Stimulated activated CD4-positive, alpha-beta T cell treated with anti-CD3 and anti-CD28 coated beads, Interleukin-1b, Interleukin-23, amount 100 ng/mL, for 4 hours (primary cell): ENCODE results near the gene SHISA8.
"Not testable (repeated sequence)": the region's sequence is repeated elsewhere in the genome, so short reads cannot be mapped to it uniquely, and the experiment has no call there.

Experiments
- DNase-seq, 2 donors: peaks; one replicate each; pipeline ENCODE4 v3.0.0-alpha.2; 2020; ENCODE audit warnings: low read depth in 2 of 2

The SHISA8 gene

DNA sequence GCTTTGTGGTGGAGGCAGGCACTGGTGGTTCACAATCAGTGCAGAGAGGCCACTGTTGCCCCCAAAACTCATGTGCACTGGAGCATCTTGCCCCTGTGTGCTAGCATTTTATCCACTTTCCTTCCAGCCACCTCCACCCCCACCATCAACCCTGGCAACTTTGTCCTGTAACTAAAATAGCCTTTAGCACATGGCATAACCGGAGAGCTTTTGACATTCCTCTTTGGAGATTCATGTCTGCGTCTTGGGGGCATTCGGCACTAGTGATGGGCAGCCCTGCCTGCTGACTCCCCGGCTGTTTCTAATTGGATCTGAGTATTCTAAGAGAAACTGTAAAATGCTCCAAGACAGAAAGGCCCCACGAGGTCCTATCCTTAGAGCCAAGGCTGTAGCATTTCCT is 15.8 kb downstream of the SHISA8 start:
- no peak for DNase-seq

DNA sequence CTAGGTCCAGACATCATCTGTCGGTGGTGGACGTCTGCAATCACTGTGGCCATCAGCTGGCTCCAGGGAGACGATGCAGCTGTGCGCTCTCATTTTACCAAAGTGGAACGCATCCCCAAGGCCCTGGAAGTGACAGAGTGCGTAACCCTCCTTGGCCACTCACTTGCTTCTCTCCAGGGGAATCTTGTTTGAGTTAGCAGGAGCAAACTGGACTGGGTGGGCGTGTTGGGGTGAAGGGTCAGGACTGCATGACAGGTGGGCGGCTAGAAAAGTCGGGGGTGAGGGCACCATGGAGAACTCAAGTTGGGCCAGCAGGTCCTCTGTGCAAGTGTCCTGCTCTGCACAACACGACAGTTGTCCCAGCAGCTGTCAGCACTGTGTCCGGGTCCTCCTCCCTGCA is 16.2 kb downstream of the SHISA8 start:
- no peak for DNase-seq

DNA sequence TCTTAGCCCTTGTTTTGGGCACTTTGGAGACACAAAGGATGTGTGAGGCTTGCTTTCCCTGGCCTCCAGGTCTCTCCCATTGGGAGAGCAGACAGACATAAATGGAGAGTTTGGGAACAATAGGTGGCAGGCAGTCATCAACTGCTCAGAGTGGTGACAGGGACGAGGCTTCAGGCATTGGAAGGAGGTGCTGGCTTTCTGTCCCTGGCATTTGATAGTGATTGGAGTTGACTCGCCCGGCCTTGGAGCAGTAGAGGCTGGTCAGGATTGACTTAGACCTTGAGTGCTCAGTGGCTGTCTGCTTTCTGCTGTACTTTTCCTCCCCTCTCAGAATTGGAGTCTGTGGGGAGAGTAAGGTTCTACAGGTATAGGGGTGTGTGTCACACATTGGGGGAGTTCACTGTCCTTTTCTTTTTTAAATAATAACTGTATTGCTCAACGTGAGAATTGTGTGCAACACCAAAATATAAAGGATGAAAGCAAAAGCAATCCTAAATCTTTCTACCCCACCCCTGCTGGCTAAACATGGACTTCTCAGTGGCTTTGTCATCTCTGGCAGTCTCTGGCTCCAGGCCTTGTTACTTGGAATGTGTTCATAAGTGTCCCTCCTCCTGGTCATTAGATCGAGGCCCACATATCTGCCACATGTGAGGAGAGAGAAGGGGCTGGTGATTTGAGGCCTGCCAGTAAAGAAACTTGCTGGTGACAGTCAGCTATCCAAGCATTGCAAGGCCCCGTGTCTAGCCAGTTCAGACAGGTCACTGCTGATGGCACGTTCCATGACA is 21.1 kb downstream of the SHISA8 start:
- no peak for DNase-seq

DNA sequence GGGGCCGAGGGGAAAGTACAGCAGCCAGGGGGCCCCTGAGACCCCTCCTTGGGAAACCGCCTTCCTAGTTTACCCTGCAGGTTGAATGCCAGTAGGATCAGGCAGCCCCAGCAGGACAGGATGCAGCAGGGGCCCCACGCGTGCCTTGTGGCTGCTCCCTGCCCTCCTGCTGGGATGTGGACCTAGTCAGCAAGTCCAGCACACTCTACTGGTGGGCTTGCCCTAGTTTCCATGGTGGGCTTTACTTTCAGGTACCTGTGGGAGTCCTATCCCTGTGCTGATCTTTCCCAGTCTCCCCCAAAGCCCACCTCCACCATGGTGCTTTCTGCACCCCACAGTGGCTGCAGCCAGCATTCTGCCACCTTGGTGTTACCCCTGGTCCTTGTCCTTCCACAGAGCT is 22.2 kb downstream of the SHISA8 start:
- DNase-seq, result no peak

DNA sequence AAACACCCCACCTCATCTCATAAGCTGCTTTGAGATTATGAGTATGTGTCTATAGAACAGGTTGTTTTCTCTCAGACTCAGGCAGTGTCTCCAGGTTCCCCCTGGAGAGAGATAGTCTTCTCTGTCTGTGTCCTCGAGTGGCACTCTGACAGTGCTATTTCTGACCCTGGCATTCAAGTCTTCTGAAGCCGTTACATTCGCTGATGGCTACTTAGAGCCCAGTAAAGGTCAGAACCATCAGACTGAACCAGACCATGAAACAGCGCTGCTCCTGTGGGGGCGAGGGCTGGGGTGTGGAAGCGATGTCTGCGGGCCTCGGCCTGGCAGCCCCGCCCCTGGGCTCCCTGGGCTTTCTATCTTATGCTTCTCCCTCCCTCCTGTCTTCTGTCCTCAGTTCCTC is 23.5 kb downstream of the SHISA8 start:
- DNase-seq, result no peak

DNA sequence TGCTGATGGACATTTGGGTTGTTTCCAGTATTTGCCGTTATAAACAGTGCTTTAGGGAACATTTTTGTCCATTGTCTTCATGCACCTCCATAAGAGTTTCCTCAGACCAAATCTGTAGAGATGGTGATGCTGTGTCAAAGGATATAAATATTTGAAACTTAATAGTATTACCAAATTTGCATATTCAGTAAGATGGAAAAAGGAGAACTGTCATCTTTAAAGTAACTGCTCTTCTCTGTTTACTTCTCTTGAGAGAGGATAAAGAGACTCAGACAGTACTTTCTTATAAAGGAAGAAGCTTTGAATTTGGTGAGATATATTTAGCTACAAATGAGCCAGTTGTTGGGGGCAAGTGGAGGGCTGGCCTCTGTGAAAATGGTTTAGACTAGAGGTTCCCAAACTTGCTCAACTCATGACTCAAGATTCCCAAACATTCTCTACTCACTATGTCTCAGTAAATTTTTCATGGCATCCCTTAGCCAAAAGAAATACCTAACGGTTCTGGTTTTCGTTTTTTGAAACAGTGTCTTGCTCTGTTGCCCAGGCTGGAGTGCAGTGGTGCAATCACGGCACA is 26.2 kb downstream of the SHISA8 start:
- DNase-seq, result no peak

DNA sequence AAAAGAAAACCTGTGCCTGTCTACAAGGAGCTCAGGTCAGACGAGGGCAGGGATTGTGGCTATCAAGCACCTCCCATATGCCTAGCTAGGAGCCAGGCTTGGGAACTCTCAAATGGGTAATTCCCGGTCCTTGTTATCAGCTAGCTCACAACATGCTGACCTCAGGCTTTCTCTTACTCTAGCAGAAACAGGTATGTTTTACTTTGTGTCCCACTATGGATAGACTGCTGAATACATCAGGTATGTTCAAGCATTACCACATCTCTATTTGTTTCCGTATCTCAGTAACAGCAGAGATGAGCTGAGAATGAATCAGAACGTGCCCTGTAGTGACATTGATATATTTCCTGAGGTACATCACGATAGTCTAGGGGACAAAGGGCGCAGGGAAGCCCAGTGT is 29.4 kb downstream of the SHISA8 start:
- no peak for DNase-seq

DNA sequence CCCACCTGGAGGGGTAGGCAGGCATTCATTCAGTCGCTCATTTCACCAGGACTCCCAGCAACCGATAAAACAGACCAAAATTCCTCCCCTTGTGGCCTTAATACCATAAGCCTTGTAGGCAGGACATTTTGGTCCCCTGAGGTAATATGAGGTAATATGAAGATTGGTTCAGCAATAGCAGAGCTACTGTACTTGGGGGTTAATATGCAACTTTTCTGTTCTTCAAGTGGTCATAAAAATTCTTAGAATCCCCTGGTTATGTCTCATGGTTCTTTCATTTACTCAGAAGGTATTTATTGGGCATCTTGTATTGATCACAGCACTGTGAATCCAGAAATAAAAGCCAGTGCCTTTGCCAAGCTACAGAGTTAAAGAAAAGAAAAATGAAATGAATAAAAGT is 29.8 kb downstream of the SHISA8 start:
- no peak for DNase-seq

DNA sequence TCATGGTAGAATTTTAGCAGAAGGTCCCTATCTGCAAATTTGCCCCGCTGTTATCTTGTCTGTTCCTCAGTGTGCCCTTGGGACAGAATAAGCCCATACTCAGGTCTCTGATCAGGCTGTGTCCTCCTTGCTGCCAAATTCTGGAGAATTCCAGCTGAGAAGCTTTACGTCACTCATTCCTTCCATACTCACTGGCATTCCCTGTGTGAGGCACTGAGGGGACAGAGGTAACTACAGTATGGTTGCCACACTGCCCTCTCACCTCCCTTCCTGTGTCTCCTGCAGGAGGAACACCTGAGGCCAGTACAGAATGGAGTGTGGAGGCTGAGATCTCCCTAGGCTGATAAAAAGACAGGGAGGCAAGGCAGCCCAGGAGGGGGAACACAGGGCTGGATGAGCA is 31.5 kb downstream of the SHISA8 start:
- DNase-seq, result no peak

DNA sequence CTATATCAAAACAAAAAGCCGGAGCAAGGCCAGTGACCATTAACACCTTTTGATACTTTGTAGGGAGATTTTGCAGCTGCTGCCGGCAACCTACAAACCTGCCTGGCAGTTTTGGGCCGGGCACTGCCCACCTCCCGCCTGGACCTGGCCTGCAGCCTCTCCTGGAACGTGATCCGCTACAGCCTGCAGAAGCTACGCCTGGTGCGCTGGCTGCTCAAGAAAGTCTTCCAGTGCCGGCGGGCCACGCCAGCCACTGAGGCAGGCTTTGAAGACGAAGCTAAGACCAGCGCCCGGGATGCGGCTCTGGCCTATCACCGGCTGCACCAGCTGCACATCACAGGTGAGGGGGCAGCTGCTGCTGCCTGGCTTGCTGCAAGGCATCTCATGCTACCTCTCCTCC is 34.2 kb downstream of the SHISA8 start:
- no peak for DNase-seq

DNA sequence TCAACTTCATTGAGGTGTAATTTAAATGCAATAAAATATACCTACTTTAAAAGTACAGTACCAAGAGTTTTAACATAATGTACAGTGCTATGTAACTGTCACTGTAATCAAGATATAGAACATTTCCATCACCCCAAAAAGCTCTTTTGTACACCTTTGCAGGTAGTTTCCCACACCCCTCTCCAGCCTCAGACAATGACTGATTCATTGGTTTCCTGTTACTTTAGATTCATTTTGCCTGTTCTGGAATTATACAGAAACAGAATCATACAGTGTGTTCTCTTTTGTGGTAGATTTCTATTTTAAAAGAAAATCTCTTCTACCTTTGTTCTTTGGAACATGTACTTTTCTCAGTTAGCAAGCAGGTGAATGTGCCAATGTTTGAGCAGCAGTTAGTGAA is 38.2 kb downstream of the SHISA8 start:
- no peak for DNase-seq

DNA sequence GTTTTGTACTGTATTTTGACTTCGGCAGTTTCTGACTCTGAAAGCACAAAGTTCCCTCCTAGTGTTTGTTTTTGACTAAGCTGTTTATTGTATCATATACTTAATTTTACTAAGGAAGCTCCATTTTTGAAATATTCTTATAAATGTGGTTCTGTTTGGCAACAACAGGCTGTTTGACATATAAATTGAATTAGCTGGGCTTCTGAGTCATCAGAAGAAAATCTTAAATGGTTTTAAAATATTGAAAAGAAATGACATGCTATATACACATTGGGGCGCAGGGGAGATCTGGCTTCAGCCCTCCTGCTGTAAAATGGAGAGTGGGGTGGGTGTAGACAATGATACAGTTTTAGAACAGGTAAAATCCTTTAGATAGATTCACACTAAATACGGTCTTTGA is 38.6 kb downstream of the SHISA8 start:
- DNase-seq, result no peak

DNA sequence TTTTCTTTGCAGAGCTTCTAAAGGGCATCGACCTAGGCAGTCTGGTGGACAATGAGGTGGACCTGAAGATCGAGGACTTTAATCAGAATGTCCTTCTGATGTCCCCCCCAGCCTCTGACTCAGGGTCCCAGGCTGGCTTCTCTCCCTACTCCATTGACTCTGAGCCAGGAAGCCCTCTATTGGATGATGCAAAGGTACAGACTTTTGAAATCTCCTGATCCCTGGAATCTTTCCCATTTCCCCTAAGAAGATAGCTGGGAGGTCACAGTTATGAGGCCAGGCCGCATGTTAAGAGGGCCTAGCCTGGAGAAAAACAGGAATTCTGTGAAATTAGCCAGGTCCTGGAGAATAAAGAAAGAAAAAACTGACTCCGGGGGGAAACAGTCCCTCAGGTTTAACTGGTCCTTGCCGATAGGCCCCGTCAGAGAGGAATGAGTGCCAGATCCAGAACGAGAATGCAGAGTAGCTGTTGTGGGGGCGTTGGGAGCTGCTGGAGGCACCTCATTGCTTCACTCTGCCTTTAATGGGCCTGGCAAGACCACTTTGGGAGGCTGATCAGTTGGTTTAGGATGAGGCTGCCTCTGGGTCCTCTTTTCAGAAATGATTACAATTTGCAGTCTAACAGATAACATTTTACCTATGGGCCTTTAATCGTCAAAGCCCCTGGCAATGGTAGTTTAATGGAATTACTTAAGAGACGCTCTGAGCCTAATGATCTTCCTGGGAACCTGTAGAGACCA is 39.2 kb downstream of the SHISA8 start:
- no peak for DNase-seq

DNA sequence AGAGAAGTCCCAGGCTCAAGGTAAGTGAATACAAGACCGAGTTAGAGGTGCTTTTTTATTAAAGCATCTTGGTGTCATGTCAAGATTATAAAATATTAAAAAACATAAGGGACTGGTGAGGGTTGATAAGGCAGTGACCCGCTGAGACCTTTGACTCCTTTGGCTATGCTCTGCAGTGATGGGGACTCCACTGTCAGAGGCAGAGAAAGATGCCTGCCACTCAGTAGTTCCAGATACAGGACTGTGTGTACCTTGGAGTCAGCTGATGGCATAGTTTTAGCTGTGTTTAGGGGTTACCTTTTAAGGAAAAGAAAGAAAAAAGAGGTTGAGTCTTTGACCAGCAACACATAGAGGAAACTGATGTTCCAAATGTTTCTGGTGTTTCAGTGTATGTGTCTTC is 40.8 kb downstream of the SHISA8 start:
- DNase-seq, result no peak

DNA sequence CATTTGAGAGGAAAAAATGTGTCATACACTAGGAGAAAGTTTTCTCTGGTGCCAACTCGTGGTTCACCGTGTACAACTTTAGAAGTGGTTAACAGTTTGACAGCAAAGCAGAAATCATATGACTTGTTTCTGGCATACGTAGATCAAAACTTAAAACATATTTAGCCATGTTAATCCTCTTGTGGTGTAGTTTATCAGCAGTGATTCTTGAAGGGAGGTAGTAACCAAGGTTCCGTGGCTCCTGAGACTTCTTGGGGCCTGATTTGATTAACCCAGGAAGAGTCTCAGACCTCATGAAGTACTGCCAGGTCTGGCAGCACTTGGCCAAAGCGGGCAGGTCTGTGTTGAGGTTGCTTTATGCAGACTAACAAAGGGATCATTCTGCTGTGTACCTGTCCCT is 41.5 kb downstream of the SHISA8 start:
- DNase-seq, result no peak

DNA sequence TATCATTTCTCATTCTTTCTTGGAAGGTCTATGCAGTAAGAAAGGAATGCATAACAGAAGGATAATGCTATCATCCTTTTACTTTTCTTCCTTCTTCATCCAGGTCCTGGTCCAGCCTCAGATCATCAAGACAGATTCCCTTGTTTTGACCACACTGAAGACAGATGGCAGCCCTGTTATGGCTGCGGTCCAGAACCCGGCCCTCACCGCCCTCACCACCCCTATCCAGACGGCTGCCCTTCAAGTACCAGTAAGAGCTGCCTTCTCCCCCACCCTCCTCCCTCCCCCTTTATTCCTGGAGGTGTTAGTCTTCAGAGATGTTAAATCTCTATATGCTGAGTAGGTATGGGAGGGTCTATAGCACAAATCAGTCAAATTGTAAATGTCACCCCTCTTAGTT is 44.1 kb downstream of the SHISA8 start:
- DNase-seq, result no peak

DNA sequence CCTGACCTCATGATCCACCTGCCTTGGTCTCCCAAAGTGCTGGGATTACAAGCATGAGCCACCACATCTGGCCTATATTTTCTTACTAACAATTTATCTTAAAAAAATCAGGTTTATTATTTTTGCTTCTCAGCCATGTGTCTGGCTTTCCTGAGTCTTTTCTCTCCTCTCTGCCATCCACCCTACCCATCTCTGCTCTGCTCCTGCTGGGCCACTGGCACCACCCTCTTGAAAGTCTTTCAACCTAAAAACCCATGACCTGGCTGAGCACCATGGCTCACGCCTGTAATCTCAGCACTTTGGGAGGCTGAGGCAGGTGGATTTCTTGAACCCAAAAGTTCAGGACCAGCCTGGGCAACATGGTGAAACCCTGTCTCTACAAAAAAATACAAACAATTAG is 44.8 kb downstream of the SHISA8 start:
- not testable (repeated sequence) for DNase-seq

DNA sequence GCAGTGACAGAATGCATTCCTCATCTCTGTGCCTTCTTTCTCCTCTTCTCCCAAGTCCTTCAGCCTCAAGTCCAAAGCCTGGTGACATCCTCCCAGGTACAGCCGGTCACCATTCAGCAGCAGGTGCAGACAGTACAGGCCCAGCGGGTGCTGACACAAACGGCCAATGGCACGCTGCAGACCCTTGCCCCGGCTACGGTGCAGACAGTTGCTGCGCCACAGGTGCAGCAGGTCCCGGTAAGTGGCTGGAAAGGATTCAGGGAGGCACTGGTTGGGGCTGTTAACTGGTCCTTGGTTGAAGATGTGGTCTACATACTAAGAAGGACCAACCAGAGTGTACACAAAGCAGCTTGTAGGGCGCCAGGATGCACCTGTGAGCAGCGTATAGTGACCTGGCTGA is 46.3 kb downstream of the SHISA8 start:
- no peak for DNase-seq

DNA sequence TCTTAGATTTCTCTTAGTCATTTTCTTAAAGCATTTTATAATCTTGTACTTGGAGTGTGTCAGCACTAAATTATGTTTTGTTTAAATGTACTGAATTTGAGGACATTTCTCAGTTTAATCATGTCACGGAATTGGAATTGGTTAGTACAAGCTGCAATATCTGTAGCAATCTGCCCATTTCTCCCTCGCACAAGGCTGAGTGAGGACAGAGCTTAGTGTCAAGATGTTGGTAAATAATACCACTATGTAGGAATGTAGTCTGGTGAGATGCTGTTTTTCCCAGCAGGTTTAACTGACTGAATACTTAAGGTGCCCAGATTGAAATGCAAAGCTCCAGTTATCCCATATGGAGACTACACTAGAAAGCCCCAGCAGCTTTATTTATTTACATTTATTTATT is 51.4 kb downstream of the SHISA8 start:
- DNase-seq, result no peak

DNA sequence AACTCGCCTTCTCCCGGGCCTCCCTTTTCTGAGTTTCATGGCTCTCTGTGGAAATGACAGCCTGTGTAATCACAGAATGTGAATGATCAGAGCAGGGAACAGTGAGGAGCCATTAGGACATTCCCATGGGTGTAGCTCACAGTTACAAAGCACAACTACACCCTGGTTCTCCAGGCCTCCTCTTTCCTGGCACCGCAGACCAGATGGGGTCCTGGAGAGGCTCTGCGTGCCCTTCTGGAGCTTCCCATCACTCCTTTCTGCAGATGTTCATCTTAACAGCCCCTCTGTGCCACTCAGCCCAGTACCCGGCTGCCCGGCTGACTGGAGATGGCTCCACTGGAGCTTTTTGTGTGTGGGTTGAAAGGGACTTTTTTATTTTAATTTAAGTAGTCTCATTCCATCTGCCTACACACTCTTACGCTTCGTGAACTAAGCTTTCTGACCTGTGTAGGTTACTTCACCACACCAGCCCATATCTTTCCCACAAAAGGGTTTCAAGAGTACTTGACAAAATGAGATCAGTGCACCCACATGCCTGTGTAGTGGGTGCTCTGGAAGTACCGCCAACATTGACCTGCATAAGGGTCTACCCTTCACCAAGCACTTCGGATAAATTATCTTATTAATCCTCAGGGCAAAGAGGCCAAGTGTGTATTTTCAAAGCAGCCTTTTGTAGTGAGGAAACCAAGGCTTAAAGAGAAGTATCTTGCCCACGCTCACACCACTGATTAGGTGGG is 52.2 kb downstream of the SHISA8 start:
- peak; percentile 28 to 49 for DNase-seq

DNA sequence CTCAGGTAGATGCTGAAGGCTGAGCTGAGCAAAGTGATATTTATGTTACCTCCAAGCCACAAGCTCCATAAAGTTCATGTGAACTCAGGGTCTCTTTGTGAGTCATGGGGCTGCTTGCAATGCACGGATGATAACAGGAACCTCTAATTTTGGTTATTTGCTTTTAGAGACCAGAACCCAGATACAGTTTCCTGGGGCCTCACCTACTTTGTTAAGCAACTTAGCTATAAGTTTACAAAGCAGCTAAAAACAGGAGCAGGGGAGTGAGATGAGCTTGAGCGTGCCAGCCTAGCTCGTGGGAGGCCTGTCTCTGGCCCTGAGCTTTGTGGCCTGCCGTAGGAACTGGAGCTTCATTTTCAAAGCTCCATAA is 52.7 kb downstream of the SHISA8 start:
- peak; percentile 32 to 41 for DNase-seq
